NK-92 (cell line): ENCODE results near the gene SH2D5.
"Not testable (repeated sequence)": the region's sequence is repeated elsewhere in the genome, so short reads cannot be mapped to it uniquely, and the experiment has no call there.

Experiments used
- DNase-seq: peaks from one replicate; lab custom pipeline; 2025; ENCODE audit not compliant: unreplicated experiment; lab: John Stamatoyannopoulos, UW

The SH2D5 gene

GRCh38 chr1:20696397-20697333, 35.8 kb downstream of the SH2D5 start:
- DNase-seq: no peak

DNA sequence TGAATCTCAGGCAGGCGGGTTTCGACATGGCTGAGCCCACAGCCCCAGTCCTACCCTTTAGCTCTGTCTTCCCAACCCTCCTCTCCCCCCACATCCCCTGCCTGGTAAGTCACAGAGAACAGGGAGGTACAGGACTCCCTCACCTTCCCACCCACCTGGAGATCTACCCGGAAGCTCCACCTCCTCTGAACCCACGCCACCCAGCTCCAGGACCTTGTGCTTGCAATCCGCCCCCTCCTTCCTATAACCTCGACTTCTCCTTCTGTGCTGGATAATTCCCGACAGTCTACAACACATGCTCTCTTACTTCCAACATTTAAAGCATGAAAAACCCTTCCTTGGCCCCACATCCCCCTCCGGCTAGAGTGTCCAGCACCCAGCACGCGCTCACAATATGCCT, 37.0 kb downstream of the SH2D5 start:
- DNase-seq: no peak

DNA sequence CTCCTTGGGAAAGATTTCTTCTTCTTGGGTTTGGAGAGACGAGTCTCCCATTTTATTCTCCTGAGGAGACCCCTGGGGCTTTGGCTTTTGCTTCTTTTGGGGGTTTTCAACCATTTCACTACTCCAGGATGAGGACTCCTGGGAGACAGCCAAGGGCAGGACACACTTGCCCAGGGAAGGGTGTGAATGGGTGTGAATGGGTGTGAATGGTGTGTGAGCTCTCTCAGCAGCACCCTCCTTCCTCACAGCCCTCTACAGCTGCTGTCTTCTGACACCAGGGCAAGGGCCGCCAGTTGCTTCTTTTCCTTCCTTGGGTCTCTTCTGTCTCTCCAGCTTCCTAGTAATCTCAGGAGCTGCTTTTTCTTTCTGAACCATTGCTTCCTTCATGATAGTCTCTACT, 38.9 kb downstream of the SH2D5 start:
- DNase-seq: no peak

DNA sequence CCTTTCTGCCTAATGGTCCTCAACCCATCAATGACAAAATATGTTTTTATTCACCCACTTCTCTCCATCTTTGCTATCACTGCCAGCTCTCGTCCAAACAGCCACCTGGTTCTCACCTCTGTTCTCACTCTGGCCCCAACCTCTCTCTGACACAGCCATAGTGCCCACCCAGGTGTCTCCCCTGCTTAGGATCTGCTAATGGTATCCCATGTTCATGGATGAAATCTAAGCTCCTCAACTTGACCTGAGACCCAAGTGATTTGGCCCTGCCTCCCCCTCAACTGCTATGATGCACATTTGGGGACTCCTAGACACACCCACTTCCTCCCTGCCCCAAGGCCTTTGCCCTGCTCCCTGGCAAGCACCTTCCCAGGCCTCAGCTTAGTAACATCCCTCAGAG, 40.6 kb downstream of the SH2D5 start:
- DNase-seq: no peak

- no peak for DNase-seq
These were observed 42.9 kb downstream of the SH2D5 start for GRCh38 chr1:20689645-20690056.

DNA sequence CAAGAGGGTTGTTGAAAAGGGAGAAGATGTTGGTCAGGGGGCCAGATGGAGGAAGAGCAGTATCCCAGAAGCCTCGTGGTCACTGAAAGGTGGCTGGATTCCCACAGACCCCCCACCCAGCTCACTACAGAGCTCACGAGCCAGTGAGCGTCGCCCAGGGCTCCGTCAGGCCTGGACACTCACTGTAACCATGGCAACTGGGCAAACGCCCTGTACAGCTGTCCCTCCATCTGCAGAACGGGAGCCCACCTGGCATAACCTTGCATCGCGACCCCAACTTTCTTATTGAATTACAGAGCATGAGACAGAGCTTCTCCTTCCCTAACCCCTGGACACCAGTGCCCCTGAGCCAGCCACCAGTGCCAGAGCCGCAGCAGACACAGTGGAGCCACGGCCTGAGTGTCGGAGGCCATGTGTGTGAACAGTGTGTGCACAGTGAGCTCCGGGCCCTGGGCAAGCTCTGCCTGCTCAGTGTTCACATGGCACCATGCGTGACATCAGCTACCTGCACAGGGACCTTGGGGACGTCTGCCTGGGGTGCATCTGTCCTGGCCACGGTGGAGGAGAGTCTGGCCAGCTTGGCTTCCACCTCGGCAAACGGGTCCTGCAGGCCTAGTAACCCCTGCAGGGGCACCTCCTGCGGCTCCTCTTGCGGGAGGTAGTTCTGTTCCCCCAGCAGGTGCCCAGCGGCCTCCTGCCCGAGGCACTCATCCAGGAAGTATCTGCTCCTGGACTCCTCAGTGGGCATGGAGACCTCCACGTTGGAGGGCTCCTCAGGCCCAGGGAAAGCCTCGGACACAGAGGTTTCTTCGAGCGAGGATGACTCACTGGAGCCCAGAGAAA, 45.4 kb downstream of the SH2D5 start:
- no peak for DNase-seq

DNA sequence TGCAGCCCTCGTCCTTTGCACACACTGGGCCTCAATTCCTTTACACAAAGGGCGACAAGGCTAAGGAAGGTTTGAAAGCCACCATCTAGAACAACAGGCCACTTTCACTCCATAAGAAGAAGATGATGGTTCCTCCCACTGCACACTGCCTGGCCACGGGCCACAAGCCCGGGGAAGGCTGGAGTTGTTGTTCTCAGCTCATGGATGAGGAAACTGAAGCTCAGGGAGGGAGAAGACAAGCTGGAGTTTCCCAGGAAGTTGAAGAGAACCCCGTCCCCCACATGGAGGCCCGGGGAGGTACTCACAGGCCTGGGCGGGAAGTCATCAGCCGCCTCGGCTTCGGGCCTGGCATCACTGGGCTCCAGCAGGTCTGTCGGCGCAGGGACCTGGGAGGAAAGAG, 46.8 kb downstream of the SH2D5 start:
- DNase-seq: no peak

- no peak for DNase-seq
These were observed 47.3 kb downstream of the SH2D5 start for GRCh38 chr1:20685099-20685662.

GRCh38 chr1:20684651-20685050, 47.9 kb downstream of the SH2D5 start:
- DNase-seq: no peak

GRCh38 chr1:20684050-20684620, 48.4 kb downstream of the SH2D5 start:
- no peak for DNase-seq

- no peak for DNase-seq
These were observed 48.9 kb downstream of the SH2D5 start for GRCh38 chr1:20683614-20684013.

GRCh38 chr1:20682571-20683236, 49.8 kb downstream of the SH2D5 start:
- no peak for DNase-seq

- no peak for DNase-seq
These were observed 50.5 kb downstream of the SH2D5 start for GRCh38 chr1:20681999-20682398.

DNA sequence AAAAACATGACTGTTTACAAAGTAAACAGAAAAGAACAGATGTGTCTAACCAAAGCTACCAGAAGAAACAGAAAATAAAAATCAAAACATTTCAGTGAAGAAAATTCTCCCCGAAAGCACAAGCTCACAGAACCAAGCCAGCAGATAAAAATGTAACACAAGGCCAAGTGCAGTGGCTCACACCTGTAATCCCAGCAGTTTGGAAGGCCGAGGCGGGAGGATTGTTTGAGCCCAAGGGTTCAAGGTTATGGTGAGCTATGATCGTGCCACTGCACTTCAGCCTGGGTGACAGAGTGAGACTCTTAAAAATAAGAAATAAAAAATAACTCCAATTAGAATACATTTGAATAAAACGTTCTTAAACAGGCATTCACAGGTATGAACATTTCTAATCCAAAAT, 52.2 kb downstream of the SH2D5 start:
- DNase-seq: no peak

GRCh38 chr1:20678599-20678998, 53.9 kb downstream of the SH2D5 start:
- no peak for DNase-seq

DNA sequence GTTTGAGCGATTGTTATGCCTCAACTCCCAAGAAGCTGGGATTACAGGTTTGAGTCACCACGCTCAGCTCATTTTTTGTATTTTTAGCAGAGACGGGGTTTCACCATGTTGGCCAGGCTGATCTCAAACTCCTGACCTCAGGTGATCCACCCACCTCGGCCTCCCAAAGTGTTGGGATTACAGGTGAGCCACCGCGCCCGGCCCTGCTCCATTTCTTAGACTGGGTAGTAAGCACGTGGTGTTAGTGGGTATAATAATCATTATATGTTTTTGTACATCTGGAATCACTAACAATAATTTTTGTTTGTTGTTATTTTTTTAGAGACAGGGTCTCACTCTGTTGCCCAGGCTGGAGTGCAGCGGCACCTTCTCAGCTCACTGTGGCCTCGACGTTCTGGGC, 58.9 kb downstream of the SH2D5 start:
- not testable (repeated sequence) for DNase-seq

DNA sequence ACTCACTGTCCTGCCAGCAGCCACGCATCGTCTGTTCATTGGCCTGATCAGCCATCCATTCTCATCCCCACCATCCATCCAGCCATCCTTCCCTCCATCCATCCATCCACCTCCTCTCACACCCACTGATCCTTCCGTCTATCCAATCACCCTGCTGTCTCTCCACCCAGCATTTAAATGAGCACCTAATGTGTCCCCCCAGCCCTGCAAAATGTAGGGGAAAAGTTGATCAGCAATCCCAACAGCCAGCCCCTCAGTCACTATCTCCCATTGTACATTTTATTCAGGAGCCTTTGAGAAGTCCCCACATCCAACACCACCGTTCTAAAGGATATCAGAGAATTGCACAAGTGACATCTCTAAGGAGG, 60.3 kb downstream of the SH2D5 start:
- DNase-seq: no peak

- DNase-seq: no peak
These were observed 61.6 kb downstream of the SH2D5 start for GRCh38 chr1:20670936-20671335.
